M059J (cell line): ENCODE data around the gene PHACTR1. TPM values are rescaled to one million over a fixed set of nuclear protein-coding genes. Genes with fewer than 3 reads are reported as not detected.

Experiments used
- DNase-seq: peaks from one replicate; pipeline ENCODE4 v3.0.0-alpha.2; 2012; ENCODE audit warnings: low read depth
- total RNA-seq: library from RNA; depleted of rRNA; stranded (reverse); fragments of >200 nt; shearing (Covaris generic); gene quantifications from 2 replicates; pipeline ENCODE4 v1.2.3, GENCODE V29; 2014

PHACTR1 gene
- total RNA-seq, 1 experiment from 2014 or later: 1.2 TPM

DNA sequence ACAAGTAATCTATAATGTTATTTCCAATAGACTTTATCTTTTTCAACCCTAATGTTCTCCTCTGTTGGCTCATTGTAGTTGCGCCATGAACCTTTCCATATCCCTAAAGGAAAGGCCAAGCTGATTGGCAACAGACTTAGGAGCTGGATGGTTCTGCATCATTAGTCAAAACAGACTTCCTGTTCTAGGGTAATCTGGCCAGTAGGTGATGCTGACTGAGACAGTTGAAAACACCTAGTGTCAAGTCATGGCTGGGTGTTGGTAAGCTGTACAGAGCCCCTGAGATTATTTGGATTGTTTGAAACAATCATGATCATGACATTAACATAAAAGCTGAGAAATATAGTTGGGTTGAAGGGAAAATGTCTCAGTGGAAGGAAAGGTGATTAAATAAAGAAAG lies 231.4 kb downstream of the PHACTR1 start:
- no peak for DNase-seq

GRCh38 chr6:12950976-12951375 lies 234.4 kb downstream of the PHACTR1 start:
- DNase-seq: no peak

- no peak for DNase-seq
Measured at GRCh38 chr6:12951415-12951814, 234.8 kb downstream of the PHACTR1 start.

GRCh38 chr6:12952318-12952717 lies 235.8 kb downstream of the PHACTR1 start:
- no peak for DNase-seq

DNA sequence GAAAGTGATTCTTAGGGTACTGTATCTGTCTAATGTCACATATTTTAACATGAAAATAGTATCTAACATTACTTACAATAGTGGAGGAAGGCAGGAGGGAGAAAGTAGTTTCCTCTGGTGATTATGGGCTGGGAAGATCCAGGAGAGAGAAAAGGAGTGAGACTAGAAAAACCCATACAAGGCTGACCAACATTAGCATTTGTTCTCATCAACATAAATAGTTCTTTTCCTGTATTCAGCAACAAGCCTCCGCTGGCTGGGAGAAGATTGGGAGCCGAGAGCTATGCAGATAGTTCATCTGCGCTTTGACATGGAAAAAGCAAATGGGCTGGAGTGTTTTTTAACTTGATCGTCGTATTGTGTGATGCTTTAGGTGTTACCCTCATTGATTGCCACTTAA lies 239.4 kb downstream of the PHACTR1 start:
- DNase-seq: no peak

GRCh38 chr6:12956991-12957320 lies 240.4 kb downstream of the PHACTR1 start:
- DNase-seq: no peak

GRCh38 chr6:12957321-12958051 lies 240.9 kb downstream of the PHACTR1 start:
- DNase-seq: peak; percentile 62

GRCh38 chr6:12958052-12958706 lies 241.6 kb downstream of the PHACTR1 start:
- DNase-seq: no peak

DNA sequence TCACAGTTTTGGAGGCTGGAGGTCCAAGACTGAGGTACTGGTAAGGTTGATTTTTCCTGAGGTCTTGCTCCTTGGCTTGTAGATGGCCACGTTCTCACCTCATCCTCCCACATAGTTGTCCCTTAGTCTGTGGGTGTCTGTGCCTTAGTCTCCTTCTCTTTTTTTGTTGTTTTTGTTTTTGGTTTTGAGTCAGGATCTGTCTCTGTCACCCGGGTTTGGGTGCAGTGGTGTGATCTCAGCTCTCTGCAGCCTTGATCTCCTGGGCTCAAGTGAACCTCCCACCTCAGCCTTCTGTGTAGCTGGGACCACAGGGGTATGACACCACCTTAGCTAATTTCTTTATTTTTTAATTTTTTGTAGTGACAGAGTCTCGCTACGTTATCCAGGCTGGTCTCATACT lies 245.2 kb downstream of the PHACTR1 start:
- no peak for DNase-seq

DNA sequence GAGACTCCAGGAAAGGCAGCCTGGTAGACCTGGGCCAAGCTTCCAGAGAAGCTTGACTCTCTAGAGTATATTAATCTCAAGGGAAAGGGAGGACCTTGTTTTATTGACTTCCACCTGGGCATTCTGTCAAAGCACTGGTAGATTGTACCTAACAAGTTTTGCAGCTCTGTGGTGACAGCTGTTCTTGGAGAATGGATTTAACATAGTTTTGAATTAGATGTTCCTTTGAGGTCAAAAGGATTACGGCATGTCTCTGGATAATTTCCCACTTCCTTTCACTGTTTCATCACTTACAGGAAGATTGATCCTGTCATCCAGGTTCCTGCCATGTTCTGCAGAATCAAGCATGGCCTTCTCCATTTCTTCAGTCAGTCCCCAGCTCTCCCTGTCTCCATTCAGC lies 246.0 kb downstream of the PHACTR1 start:
- no peak for DNase-seq

GRCh38 chr6:12962987-12963386 lies 246.4 kb downstream of the PHACTR1 start:
- DNase-seq: peak; percentile 29

- no peak for DNase-seq
Measured at GRCh38 chr6:12963567-12963966, 247.0 kb downstream of the PHACTR1 start.

- DNase-seq: no peak
Measured at GRCh38 chr6:12967686-12968085, 251.1 kb downstream of the PHACTR1 start.

DNA sequence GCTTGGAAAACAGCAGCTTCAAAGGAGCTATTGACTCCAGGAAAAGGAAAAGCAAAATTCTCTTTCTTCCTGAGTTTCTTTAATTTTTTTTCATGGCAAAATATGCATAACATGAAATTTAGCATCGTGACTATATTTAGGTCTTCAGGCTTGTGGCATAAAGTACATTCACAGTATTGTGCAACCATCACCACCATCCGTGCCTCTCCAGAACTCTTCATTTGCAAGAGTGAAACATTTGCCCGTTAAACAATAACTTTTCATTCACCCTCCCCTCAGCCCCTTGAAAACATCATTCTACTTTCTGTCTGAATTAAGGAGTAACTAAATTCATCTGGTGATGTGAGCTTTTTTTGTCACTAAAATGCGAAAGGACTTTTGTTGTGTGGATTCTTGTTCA lies 251.7 kb downstream of the PHACTR1 start:
- DNase-seq: no peak

DNA sequence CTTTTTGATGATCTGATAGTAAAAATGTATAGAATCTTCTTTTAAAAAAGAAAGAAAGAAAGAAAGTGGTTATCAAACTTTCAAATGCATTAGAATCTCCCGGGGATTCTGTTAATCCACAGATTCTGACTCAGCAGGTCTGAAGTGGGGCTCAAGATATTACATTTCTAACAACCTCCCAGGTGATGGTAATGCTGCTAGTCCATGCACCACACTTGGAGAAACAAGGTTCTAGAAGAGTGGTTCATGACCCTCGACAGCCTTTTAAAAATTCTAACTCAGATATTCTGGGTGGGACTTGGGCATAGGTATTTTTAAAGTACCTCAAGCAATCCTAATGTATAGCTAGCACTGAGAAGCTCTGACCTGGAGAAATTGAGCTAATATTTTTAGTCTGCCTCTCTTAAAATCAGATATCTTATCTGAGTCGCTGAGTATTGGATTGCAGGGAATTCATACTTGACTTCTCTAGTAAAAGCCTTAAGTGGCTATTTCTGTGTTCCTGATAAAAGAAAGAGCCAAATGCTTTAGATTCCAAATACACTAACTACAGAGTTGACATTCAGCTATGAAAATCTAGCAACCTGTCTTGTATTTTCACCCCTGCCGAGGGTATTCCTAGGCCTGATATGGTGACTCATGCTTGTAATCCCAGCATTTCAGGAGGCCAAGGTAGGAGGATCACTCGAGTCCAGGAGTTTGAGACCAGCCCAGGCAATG lies 252.4 kb downstream of the PHACTR1 start:
- DNase-seq: no peak

DNA sequence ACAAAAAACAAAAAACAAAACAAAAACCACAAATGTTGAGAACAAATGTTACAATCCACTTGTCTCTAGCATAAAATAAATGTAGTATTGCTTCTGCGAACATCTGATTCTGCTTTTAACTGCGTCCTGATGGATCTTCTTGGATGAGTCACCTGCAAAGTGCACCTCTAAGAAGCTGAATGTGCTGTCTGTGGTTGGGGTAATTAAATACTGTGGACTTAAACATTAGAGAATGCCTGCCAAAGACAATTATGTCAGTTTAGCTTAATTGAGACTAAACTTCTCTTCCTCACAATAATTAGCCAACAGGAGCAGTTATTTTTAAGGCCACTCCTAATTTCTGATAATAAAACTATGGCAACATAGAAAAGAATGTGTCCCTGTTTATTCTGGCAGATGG lies 253.4 kb downstream of the PHACTR1 start:
- DNase-seq: no peak

GRCh38 chr6:12973386-12973785 lies 256.8 kb downstream of the PHACTR1 start:
- DNase-seq: no peak

DNA sequence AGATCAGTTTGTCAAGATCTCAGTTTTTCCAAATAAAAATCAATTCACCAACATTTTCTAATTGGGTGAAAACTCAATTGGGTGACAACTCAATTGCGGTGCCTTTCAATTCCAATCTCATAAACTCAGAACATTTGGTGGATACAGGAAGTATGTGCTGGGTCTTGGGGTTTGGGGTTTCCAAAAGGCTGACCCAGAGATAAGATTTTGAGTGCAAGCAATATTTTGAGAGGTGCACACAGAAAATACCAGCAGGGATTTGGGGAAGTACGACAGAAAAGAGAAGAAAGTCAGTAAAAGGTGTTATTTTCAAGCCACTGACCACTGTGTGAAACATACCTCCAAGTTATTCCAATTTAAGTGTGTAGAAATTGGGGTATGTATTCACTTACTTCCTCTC lies 258.0 kb downstream of the PHACTR1 start:
- DNase-seq: no peak

GRCh38 chr6:12976366-12976765 lies 259.8 kb downstream of the PHACTR1 start:
- no peak for DNase-seq

- DNase-seq: no peak
Measured at GRCh38 chr6:12977206-12977605, 260.6 kb downstream of the PHACTR1 start.

GRCh38 chr6:12977806-12978205 lies 261.2 kb downstream of the PHACTR1 start:
- DNase-seq: no peak

DNA sequence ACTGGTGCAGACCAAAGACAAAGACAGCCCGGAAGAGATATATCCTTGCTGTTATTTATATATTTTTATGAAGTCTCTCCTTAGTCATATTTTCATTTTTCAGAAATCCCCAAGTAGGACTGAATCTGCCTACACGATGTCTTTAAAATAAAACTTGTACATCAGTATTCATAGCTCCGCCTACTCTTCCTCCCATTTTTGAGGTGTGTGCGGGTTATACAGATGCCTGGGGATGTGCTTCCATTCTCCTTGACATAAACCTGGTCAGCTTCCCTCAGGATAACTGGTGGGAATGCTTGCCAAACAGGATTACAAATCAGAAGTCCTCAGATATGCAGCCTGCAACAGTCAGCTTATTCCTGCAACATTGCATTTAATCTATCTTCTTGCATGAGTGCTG lies 264.2 kb downstream of the PHACTR1 start:
- no peak for DNase-seq

DNA sequence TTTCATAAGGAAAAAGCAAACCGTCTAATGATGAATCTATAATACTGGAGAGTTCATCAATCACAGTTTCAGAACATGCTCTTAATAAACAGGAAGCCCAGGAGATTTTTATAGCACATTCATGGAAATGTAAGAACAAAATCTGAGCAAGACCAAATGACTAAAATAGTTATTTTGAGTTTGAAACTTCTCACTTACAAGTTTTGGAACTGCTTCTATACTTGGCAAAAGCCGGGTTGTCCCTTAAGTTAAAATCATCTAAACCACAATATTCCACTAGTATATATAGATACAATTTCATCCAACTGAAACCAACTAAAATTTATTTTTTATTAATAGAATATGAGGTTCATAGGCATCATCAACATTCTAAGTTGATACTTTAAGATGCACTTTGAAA lies 268.2 kb downstream of the PHACTR1 start:
- no peak for DNase-seq
